ENCODE results near the gene SPDYE2.
"Not testable (repeated sequence)": the region's sequence is repeated elsewhere in the genome, so short reads cannot be mapped to it uniquely, and the experiment has no call there.

SPDYE2 gene

DNA sequence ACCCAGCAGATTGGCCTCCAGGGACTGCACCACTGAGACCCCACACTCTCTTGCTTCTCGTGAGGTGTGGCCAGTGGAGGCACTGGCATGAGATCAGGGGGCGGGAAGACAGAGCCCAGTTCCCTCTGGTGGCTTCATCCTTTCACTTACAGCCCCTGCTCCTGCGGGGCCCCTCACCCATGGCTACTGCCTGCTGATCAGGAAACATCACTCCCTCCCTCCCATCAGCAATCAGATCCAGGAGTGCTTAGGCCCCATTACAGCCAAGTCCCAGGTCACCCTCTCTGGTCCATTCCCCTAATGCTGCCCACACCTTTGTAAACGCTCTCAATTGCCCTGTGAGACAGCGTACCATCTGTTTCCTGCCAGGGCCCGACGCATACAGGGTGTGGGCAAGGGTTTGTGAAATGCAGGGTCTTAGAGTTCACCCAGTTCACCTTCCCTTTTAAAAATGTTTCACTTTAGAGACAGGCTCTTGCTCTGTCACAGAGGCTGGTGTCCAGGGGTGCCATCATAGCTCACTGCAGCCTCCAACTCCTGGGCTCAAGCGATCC, 15.9 kb upstream of the SPDYE2 start:
- FAIRE-seq; DNase-seq (ENCODE audit: low spot score): not testable (repeated sequence)

DNA sequence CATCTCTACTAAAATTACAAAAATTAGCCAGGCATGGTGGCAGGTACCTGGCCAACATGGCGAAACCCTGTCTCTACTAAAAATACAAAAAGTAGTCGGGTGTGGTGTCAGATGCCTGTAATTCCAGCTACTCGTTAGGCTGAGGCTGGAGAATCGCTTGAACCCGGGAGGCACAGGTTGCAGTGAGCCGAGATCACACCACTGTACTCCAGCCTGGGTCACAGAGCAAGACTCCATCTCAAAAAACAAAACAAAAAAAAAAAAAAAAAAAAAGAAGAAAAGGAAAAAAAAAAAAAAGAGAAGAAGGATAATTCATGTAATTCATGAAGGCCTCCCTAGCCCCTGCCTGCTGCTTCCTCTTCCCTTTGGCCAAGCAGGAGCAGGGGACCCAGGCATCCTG, 10.4 kb upstream of the SPDYE2 start:
- DNase-seq (ENCODE audit: low spot score); FAIRE-seq: not testable (repeated sequence)

DNA sequence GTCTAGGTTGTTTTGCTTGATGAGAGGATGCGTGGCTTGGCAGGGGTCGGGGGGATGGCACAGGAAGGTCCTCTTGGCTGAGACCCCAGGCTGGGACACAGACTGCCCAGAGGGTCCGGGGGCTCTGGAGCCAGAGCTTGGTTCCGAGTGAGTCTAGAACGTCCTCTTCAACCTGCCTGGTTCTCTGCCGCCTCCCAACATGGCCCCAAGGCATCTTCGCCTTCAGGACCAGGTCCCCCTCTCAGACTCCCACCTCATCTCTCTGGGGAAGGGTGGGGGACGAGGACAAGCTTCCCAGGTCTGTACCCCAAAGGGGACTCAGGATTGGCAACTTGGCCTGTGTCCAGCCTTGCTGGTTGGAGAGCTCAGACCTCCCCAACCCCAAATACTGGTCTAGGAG, 8.9 kb upstream of the SPDYE2 start:
- not testable (repeated sequence) for DNase-seq (ENCODE audit: low spot score); FAIRE-seq

DNA sequence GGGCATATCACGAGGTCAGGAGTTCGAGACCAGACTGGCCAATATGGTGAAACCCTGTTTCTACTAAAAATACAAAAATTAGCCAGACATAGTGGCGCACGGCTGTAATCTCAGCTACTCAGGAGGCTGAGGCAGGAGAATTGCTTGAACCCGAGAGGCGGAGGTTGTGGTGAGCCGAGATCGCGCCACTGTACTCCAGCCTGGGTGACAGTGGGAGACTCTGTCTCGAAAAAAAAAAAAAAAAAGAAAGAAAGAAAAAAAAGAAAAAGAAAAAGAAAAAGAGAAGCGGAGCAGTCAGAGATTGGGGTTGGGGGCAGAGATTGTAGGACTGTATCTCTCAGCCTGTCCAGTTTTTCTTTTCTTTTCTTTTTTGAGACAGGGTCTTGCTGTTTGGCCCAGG, 8.3 kb upstream of the SPDYE2 start:
- not testable (repeated sequence) for DNase-seq (ENCODE audit: low spot score); FAIRE-seq

DNA sequence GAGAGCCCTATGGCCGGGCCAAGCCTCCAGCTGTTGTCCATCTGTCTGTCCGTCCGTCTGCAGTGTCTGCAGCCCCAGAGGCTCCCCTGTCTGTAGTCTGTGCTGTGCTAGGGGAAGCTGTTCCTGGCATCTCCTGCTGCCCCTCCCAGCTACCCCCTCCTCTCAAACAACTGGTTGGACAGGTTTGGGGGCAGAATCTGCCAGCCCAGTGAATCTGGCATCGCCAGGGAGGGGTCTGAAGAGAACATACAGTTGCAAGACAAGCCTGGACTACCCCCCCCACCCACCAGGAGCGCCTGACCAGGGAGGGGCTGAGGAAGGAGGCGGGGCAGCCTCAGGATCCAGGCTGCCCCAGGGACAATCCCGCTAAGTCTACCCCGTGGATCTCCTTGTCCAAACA, 7.4 kb upstream of the SPDYE2 start, which contains the start of gene UPK3BL2:
UPK3BL2 (minus strand) TSS at position 101 of the 400 bp plus-strand sequence; CDS start at position 41, 60 bp downstream.
- not testable (repeated sequence) for DNase-seq (ENCODE audit: low spot score); FAIRE-seq

DNA sequence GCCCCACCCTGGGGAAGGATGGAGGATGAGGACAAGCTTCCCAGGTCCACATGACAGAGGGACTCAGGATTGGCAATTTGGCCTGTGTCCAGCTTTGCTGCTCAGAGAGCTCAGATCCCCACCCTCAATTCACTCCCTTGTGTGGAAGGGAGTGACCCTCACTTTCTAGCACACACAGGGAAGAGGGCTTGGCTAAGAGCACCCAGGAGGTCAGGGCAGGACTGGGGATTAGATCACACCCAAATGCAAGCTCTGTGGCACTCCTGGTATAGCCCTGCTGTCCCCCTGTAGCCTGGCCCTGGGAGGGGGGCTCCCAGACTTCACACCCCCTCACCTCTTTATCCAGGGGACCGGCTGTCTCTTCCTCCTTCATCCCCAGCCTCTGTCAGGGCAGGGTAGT, 6.7 kb upstream of the SPDYE2 start:
- not testable (repeated sequence) for DNase-seq (ENCODE audit: low spot score); FAIRE-seq

DNA sequence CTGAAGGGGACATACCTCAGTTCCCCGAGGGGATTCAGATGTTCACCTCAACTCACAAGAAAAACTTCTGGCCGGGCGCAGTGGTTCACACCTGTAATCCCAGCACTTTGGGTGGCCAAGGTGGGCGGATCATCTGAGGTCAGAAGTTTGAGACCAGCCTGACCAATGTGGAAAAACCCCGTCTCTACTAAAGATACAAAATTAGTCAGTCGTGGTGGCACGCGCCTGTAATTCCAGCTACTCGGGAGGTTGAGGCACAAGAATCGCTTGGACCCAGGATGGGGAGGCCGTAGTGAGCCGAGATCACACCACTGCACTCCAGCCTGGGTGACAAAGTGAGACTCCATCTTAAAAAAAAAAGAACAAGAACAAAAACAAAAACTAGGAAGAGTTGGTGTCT, 5.7 kb upstream of the SPDYE2 start:
- not testable (repeated sequence) for DNase-seq (ENCODE audit: low spot score); FAIRE-seq

DNA sequence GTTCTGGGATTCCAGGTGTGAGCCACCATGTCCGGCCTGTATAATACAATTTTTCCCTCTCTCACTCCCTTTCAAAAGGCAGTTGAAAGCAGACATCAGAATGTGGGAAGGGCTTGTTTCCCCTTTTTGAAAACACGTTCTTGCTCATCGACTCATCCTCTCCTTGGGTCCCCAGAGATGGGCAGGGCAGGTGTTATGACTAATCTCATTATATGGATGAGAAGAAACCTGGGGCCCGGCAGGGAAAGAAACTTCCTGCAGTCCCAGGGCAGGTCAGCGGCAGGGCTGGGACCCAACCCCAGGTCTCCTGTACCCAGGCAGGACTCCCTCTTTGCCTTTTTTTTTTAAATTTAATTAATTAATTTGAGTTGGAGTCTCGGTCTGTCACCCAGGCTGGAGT, 4.7 kb upstream of the SPDYE2 start:
- DNase-seq (ENCODE audit: low spot score): not testable (repeated sequence)
- peak; percentile 82 for FAIRE-seq

DNA sequence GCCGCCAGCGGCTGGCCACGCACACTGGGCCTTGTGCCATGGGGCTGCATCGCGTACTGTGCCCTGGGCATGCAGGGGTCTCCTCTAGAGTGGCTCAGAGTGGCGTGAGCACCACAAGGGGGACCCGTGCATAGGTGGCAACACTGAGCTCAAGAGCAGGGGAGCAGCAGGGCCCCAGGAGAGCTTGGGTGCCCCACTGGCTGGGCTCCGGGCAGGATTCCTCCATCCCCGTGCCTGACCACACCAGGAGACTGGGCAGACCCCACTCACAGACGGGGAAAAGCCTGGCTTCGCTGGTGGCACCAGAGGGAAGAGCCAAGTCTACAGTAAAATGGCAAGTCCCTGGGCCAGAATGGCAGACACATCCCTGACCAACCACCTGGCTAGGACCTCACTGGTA, 17.6 kb downstream of the SPDYE2 start:
- FAIRE-seq; DNase-seq (ENCODE audit: low spot score): not testable (repeated sequence)

DNA sequence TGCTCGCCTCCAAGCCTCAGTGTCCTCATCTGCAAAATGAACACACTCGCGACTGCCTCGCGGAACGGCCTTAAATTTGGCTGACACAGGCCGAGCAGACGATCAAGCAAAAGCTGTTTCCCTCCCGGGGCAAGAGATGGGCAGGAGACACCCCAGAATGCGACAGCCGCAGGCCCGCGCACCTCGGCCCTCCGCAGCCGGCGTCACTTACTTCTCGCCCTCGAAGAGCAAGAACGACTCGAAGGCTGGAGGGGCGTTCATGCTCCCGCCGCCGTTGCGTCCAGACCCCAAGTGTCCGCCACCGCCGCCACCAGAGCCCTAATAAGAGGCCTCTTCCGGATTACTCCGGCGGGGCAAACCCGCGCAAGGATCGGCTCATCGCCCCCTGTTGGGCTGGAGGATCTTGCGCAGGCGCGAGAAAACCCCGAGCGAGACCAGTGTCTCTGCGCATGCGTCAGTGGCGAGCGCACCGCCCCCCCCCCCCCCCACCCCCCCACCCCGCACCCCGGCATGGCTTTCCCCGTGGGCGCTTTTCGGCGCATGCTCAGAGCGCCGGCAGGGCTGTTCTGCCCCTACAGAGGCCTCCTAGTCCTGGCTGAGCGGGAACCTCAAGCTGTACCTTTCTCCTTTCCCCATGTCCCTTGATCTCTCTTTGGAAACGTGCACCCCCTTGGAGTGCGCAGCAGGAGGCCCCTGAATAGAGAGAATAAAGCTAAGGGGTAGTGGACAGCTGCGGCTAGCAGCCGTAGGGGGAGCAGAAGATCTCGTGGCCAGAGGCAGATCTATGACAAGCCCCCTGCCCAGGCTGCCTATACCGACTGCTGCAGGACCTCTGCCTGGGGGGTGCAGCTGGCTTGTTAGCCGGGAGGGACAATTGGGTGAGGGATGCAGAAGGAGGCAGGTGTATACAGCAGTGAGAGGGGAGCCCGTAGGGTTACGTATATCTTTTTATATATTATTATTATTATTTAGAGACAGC, 21.5 kb downstream of the SPDYE2 start, which contains the start of gene POLR2J3:
POLR2J3 (minus strand) TSS at position 323 of the 979 bp plus-strand sequence; CDS start at position 261, 62 bp downstream.
- peak; percentile 84 for DNase-seq (ENCODE audit: low spot score)
- not testable (repeated sequence) for FAIRE-seq

DNA sequence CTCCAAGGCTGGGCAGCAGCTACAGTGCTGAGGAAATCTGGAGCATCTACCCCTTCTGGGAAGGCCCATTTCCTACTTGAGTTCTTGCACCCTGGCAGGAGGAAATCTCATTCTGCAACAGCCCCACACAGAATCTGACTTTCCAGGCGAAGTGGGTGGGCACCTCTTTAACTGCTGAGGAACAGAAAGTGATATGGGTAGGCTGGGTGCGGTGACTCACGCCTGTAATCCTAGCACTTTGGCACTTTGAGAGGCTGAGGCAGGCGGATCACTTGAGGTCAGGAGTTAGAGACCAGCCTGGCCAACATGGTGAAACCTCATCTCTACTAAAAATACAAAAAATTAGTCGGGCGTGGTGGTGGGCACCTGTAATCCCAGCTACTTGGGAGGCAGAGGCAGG, 23.6 kb downstream of the SPDYE2 start:
- not testable (repeated sequence) for FAIRE-seq; DNase-seq (ENCODE audit: low spot score)

DNA sequence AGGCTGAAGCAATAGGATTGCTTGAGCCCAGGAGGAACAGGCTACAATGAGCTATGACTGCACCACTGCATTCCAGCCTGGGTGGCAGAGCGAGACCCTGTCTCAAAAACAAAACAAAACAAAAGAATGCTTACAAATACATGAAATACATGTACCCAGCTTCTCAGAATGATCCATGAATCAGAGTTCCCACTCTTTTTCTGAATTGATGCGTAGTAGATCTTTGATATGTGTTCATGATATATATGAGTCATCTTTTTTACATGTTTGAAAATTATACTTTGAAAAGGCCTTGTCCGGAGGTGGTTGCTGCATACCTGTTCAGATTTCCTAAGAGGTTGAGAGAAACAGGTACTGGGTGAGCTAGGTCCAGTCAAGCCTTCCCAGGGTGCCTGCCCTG, 25.3 kb downstream of the SPDYE2 start:
- DNase-seq (ENCODE audit: low spot score); FAIRE-seq: not testable (repeated sequence)

DNA sequence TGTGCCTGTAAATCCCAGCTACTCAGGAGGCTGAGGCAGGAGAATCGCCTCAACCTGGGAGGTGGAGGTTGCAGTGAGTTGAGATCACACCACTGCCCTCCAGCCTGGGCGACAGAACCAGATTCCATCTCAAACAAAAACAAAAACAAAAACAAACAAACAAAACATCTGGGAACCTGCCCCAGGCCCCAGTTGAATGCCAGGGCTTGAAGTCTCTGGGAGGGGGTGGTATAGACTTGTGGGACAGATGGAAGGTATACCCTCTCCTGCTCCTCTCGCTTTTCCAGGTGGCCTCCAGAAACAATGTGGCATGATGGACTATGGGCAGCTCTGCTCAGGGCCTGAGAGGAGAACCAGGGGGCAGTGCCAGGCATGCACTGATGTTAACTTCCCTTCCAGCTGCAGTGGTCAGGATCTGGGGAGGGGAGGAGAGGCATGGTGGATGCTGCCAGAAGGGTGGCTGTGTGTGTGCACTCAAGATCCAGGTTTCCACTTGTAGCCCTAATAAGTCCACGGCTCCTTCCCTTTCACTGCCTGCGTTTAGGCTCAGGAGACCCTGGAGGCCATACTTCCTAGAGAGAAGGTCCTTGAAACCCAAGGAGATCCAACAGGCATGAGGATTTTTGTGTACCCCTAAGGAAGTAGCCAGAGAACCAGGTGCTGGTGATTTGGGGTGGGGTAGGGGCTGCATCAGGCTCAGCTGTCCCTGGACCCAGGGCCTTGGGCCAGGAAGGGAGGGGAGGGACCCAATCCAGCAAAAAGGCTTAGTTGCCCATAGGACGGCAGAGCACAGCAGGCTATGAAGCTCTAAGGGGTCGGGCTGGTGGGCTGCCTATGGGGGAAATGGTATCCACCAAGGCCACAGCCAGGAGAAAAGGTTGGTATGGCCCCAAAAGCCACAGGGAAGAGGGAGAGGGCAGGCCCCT, 26.6 kb downstream of the SPDYE2 start:
- not testable (repeated sequence) for FAIRE-seq; DNase-seq (ENCODE audit: low spot score)

DNA sequence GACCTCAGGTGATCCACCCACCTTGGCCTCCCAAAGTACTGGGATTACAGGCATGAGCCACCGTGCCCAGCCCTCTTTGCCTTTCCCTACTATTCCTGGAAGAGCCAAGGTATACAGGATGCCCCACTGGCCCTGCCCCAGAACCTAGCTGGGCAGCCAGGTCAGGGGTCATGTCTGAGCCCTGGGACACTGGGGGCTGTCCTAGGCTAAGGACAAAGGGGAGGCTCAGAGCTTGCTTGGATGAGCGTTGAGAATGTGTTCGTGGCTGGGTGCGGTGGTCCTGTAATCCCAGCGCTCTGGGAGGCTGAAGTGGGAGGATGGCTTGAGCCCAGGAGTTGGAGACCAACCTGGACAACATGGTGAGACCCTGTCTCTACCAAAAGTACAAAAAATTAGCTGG, 27.5 kb downstream of the SPDYE2 start:
- FAIRE-seq; DNase-seq (ENCODE audit: low spot score): not testable (repeated sequence)

DNA sequence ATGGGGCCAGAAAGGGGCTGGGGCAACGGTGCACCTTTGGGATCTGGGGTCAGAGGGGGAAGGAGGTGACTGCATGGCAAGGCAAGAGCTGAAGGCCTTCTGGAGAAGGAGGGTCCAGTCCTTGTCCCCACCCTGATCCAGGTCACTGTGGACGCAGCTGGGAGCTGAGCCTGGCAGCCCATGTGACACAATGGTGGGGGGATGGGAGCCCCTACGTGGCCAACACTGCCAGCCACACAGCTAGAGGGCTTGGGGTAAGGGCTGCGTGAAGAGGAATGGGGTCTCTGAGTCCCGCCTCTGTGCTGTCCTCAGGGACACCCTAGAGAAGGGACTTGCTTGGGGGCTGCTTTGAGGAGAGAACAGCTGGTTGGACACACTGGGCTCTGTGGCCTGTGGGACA, 30.7 kb downstream of the SPDYE2 start:
- FAIRE-seq; DNase-seq (ENCODE audit: low spot score): not testable (repeated sequence)

DNA sequence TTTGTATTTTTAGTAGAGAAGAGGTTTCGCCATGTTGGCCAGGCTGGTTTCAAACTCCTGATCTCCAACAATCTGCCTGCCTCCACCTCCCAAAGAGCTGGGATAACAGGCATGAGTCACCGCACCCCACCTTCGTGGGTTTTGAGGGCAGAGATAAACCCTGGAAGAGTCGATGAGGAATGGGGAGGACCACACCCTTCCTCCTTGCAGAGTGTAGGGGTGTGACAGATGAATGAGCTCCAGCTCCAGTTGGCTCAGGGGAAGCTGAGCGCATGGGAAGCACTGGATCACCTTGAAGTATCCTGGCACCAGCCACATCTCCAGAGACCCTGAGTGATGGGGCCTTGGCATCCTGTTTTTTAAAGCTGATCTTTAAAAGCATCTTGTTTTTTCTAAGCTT, 32.5 kb downstream of the SPDYE2 start:
- FAIRE-seq; DNase-seq (ENCODE audit: low spot score): not testable (repeated sequence)

DNA sequence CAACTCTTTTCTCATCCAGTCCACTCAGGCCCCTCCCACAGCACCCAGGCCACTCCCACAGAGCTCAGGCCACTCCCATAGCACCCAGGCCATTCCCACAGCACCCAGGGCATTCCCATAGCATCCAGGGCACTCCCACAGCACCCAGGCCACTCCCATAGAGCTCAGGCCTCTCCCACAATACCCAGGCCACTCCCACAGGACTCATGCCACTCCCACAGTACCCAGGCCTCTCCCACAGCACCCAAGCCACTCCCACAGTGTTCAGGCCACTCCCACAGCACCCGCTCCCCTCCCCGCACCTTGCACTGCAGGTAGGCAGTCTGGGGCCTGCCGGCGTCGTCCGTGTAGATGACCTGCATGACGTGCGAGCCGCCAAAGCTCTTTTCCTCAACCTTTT, 38.8 kb downstream of the SPDYE2 start:
- not testable (repeated sequence) for DNase-seq (ENCODE audit: low spot score); FAIRE-seq

DNA sequence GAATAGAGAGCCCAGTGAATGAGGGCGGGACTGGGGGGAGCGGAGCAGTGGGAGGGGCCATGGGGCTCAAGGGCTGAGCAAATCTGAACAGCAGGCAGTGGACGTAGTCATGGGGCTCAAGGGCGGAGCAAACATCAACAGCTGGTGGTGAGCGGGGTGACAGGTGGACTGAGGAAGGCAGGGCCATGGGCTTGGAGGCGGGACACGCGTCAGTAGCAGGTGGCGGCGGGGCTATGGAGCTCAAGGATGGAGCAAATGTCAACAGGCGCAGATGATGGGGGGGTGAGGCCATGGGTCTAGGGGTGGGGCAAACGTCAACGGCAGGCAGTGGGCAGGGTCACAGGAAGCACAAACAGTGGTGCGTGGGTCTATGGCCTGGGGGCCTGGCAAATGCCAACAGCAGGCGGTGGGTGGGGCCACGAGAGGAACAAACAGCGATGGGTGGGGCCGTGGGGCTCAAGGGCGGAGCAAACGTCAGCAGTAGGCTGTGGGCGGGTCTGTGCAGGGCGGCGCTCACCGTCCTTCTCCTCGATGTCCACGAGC, 41.5 kb downstream of the SPDYE2 start:
- not testable (repeated sequence) for FAIRE-seq; DNase-seq (ENCODE audit: low spot score)

DNA sequence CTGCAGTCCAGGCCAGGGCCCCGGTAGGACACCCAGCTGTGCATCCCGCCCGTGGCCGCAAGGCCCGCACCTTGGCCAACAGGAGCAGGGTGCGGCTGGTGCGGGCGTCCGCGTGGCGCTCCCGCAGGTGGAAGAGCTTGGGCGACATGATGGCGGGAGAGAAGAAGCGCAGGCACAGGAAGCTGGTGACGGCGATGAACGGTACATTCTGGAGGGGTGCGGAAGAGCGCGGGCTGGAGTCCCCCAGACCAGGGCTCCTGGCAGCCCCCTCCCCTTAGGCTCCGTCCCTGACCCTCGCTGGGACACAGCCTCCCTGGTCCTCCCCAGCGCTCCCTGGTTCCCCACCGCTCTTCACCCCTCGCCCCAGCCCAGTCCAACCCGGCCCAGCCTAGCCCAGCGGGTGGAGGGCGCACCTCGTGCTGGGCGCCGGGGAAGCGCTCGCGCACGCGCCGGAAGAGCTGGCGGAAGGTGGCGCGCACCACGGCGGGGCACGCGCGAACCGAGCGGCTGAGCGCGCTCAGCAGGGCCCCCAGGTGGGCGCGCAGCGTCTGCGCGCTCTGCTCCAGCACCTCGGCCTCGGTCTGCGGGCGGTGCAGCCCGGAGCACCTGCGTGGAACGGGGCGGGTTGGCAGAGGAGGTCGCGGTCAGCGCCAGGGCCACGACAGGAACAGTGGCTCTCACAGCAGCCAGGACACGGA, 42.8 kb downstream of the SPDYE2 start:
- not testable (repeated sequence) for FAIRE-seq

DNA sequence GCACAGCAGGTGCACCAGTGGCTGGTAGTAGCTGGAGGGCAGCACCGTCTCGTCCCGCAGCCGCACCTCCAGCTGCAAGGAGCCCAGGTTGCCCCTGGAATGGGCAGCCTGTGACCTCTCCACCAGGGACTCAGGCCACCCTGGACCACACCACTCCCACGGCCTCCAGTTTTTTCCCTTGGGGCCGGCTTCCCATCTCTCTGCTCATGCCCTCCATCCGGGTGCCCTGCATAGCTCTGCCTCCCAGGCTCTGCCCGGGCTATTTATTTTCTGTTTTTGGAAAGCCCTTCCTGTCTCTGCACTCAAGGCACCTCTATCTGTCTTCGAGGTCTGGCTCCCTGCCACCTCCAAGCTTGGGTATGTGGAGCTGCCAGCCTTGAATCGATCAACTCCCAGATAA, 45.0 kb downstream of the SPDYE2 start:
- not testable (repeated sequence) for FAIRE-seq; DNase-seq (ENCODE audit: low spot score)

More for the DNA sequence above, 42.8 kb downstream of the SPDYE2 start:
- not testable (repeated sequence) for DNase-seq (ENCODE audit: low spot score)
